ENCODE results near the gene CYSRT1.
A peak's percentile ranks its signal among the peaks of the same experiment; 100 is the strongest.

CYSRT1 gene

GRCh38 chr9:137218754-137219271 is 6.2 kb upstream of the CYSRT1 start (continued):
- TF ChIP-seq ZNF221 (tag by site-specific recombination; IDR thresholded peaks at IDR 0.05; ENCODE audit: borderline replicate concordance) (no peak), SP7 (tag by site-specific recombination; IDR thresholded peaks at IDR 0.05) (0 out of 2 replicates have a peak, but pooled peaks have one; percentile 28), ZNF211 (tag by site-specific recombination; IDR thresholded peaks at IDR 0.05; ENCODE audit: low read depth) (no peak), ZEB2 (tag by site-specific recombination; IDR thresholded peaks at IDR 0.05) (peak; percentile 46; the same call in 1 of the 2 replicates), ZNF121 (tag by site-specific recombination; IDR thresholded peaks at IDR 0.05) (no peak), ZNF302 (tag by site-specific recombination; IDR thresholded peaks at IDR 0.05; ENCODE audit: low read depth) (no peak), ZNF701 (tag by site-specific recombination; IDR thresholded peaks at IDR 0.05) (no peak), ZNF366 (tag by site-specific recombination; conservative IDR thresholded peaks at IDR 0.05) (no peak), ZFHX2 (tag by site-specific recombination; conservative IDR thresholded peaks at IDR 0.05) (peak; percentile 28; the same call in 1 of the 2 replicates), GLIS2 (tag by site-specific recombination; IDR thresholded peaks at IDR 0.05) (peak; percentile 56), ZNF626 (tag by site-specific recombination; IDR thresholded peaks at IDR 0.05) (no peak), OVOL3 (tag by site-specific recombination; IDR thresholded peaks at IDR 0.05) (no peak), ZNF248 (tag by site-specific recombination; IDR thresholded peaks at IDR 0.05) (no peak), KLF10 (tag by site-specific recombination; IDR thresholded peaks at IDR 0.05) (no peak), ZBTB17 (tag by site-specific recombination; IDR thresholded peaks at IDR 0.05) (no peak), ZNF658 (tag by site-specific recombination; IDR thresholded peaks at IDR 0.05) (no peak)
- TF ChIP-seq, protein P1, sequence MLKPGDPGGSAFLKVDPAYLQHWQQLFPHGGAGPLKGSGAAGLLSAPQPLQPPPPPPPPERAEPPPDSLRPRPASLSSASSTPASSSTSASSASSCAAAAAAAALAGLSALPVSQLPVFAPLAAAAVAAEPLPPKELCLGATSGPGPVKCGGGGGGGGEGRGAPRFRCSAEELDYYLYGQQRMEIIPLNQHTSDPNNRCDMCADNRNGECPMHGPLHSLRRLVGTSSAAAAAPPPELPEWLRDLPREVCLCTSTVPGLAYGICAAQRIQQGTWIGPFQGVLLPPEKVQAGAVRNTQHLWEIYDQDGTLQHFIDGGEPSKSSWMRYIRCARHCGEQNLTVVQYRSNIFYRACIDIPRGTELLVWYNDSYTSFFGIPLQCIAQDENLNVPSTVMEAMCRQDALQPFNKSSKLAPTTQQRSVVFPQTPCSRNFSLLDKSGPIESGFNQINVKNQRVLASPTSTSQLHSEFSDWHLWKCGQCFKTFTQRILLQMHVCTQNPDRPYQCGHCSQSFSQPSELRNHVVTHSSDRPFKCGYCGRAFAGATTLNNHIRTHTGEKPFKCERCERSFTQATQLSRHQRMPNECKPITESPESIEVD (tag by site-specific recombination; IDR thresholded peaks at IDR 0.05) = no peak

DNA sequence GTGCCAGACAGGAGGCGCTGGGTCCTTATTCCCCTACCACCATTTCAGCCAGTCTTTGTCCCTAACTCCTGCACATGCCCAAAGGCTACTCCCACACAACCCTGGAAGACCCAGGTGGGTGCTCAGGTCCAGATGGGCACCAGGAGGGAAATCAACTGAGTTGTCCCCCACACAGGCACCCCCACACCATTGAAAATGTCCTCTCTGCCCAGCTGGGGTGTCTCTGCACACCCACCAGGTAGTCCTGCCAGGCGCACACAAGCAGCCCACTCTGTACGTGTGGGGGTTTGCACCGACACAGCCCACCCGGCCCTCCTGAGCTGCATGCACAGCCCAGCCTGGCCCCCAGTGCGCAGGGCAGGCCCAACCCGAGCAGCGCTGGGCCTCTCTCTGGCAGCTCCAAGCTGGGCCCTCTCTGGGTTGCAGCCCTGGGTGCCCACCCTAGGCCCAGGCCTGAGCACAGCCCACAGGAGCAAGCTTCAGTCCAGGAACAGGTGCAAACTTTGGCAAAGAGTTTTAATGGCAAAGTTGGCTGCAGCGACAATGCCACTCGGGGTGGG is 5.1 kb upstream of the CYSRT1 start:
- TF ChIP-seq EGR2 (tag by site-specific recombination; IDR thresholded peaks at IDR 0.05; ENCODE audit: low read depth) (peak; percentile 84), GLI2 (tag by site-specific recombination; IDR thresholded peaks at IDR 0.05; ENCODE audit: borderline replicate concordance, low read depth) (no peak), ZNF23 (tag by site-specific recombination; IDR thresholded peaks at IDR 0.05; ENCODE audit: borderline replicate concordance) (no peak), BCL11B (tag by site-specific recombination; IDR thresholded peaks at IDR 0.05; ENCODE audit: low read depth) (0 out of 2 replicates have a peak, but pooled peaks have one; percentile 15), ZEB2 (tag by site-specific recombination; IDR thresholded peaks at IDR 0.05) (no peak), HIC1 (tag by site-specific recombination; IDR thresholded peaks at IDR 0.05) (no peak), ZNF791 (tag by site-specific recombination; IDR thresholded peaks at IDR 0.05) (no peak), MZF1 (tag by site-specific recombination; IDR thresholded peaks at IDR 0.05; ENCODE audit: borderline replicate concordance) (no peak), ZFP69B (tag by site-specific recombination; IDR thresholded peaks at IDR 0.05) (no peak), ZFHX2 (tag by site-specific recombination; conservative IDR thresholded peaks at IDR 0.05) (peak; percentile 82)
- Histone ChIP-seq H3K27ac (ENCODE audit: extremely low read depth, low read depth, low read length) (no peak overlapping the region), H3K4me1 (ENCODE audit: control insufficient read depth, insufficient read depth, low read length) (peaks cover 4% of the 10 kb centered on the region), H3K4me3 (ENCODE audit: low read depth, low read length) (no peak overlapping the region), H3K36me3 (ENCODE audit: control insufficient read depth in 2 of 2, insufficient read depth in 1 of 2, low read length in 2 of 2) (peaks cover 0 to 47% of the 10 kb centered on the region in 2 experiments; a peak in 1 of 3 replicates), H3K9me3 (ENCODE audit: control insufficient read depth, insufficient read depth, low read depth, low read length) (no peaks in the 10 kb centered on the region)
- ChIA-PET CTCF (interaction anchor here (0.7 kb wide), 1 partner anchor 322 kb away, joined by 3 read pairs; no protein-coding TSS in a partner anchor), POLR2A (interaction anchor here (0.5 to 17.2 kb wide), 9 partner anchors 11 to 133 kb away, joined by 3 to 304 read pairs (median 6); partner anchors contain the start of genes MAN1B1, NDOR1, TMEM203 and TPRN)
